OCI-M1 (cell line): ENCODE data around the gene NR2E3.

Experiments used
- DNase-seq: peaks from one replicate; lab custom pipeline; 2025; lab: John Stamatoyannopoulos, UW

The NR2E3 gene

GRCh38 chr15:71791975-71792374, 18.4 kb upstream of the NR2E3 start:
- DNase-seq, result no peak

GRCh38 chr15:71792521-71792920, 17.8 kb upstream of the NR2E3 start:
- no peak for DNase-seq

GRCh38 chr15:71798641-71799040, 11.7 kb upstream of the NR2E3 start:
- no peak for DNase-seq

- no peak for DNase-seq
Observed at GRCh38 chr15:71800190-71800589, 10.2 kb upstream of the NR2E3 start.

GRCh38 chr15:71800835-71801745, 9.3 kb upstream of the NR2E3 start:
- peak; percentile 65 for DNase-seq

- no peak for DNase-seq
Observed at GRCh38 chr15:71801935-71802655, 8.3 kb upstream of the NR2E3 start.

- no peak for DNase-seq
Observed at GRCh38 chr15:71802770-71803169, 7.6 kb upstream of the NR2E3 start.

- DNase-seq, result no peak
Observed at GRCh38 chr15:71804226-71804625, 6.1 kb upstream of the NR2E3 start.

- no peak for DNase-seq
Observed at GRCh38 chr15:71804695-71805470, 5.5 kb upstream of the NR2E3 start.

- peak; percentile 16 for DNase-seq
Observed at GRCh38 chr15:71806452-71806931, 3.9 kb upstream of the NR2E3 start.

- no peak for DNase-seq
Observed at GRCh38 chr15:71807125-71807629, 3.2 kb upstream of the NR2E3 start.

- no peak for DNase-seq
Observed at GRCh38 chr15:71807691-71808091, 2.7 kb upstream of the NR2E3 start.

- no peak for DNase-seq
Observed at GRCh38 chr15:71808311-71809020, 1.9 kb upstream of the NR2E3 start.

- DNase-seq, result no peak
Observed at GRCh38 chr15:71809346-71809745, 1.0 kb upstream of the NR2E3 start.

GRCh38 chr15:71811036-71811736, 832 bp downstream of the NR2E3 start:
- no peak for DNase-seq

GRCh38 chr15:71811752-71812735, 1.7 kb downstream of the NR2E3 start:
- no peak for DNase-seq

- DNase-seq, result no peak
Observed at GRCh38 chr15:71812966-71813722, 2.8 kb downstream of the NR2E3 start.

GRCh38 chr15:71813723-71814470, 3.5 kb downstream of the NR2E3 start:
- no peak for DNase-seq
